HepG2 (cell line): ENCODE results near the gene SEC23IP. TPM values are rescaled to one million over a fixed set of nuclear protein-coding genes. Genes with fewer than 3 reads are reported as not detected.

Experiments
- ATF4 ChIP-seq, 2 experiments: fragments of 450-650 bp in 1 of 2; sonication (generic) in 1 of 2; formaldehyde crosslinking; IDR thresholded peaks; 2 replicates each; pipeline versions ENCODE4 v1.5.0 to v1.8.0; 2020 to 2022; ENCODE audit warnings: mild to moderate bottlenecking in 1 of 2, missing genetic modification reagents in 1 of 2
- DRAP1 ChIP-seq: IDR thresholded peaks from 2 replicates; pipeline ENCODE4 v1.6.1; 2016; ENCODE audit warnings: missing genetic modification reagents, missing compliant biosample characterization
- GMEB2 ChIP-seq: IDR thresholded peaks from 2 replicates; pipeline ENCODE4 v1.6.1; 2016; ENCODE audit warnings: missing biosample characterization, missing genetic modification reagents, low read depth
- HCFC1 ChIP-seq: fragments of 150-350 bp; IDR thresholded peaks from 2 replicates; pipeline ENCODE4 v1.6.1; 2014; ENCODE audit warnings: low read depth, low read length
- NKX3-1 ChIP-seq: sonication (generic); formaldehyde crosslinking; IDR thresholded peaks from 2 replicates; pipeline ENCODE4 v1.5.0; 2020; ENCODE audit warnings: missing genetic modification reagents
- PCBP2 ChIP-seq: fragments of 200-400 bp; formaldehyde crosslinking; optimal IDR thresholded peaks from 2 replicates; pipeline ENCODE3; 2018; ENCODE audit warnings: low read length, low read depth; ENCODE audit not compliant: poor library complexity, severe bottlenecking
- SOX6 ChIP-seq, 2 experiments: fragments of 450-650 bp in 1 of 2; sonication (generic) in 1 of 2; formaldehyde crosslinking in 1 of 2; IDR thresholded peaks; 2 replicates each; pipeline versions ENCODE4 v1.4.0 to v1.6.1; 2017 to 2020; ENCODE audit warnings: antibody characterized with exemption in 1 of 2, mild to moderate bottlenecking in 1 of 2, missing genetic modification reagents in 1 of 2
- ZNF10 ChIP-seq: sonication (generic); formaldehyde crosslinking; IDR thresholded peaks from 2 replicates; pipeline ENCODE4 v1.4.0; 2020; ENCODE audit warnings: mild to moderate bottlenecking, low read depth, missing genetic modification reagents, borderline replicate concordance
- ZNF12 ChIP-seq: sonication (generic); formaldehyde crosslinking; IDR thresholded peaks from 2 replicates; pipeline ENCODE4 v1.5.0; 2020; ENCODE audit warnings: missing genetic modification reagents
- ZNF512B ChIP-seq: sonication (generic); formaldehyde crosslinking; IDR thresholded peaks from 2 replicates; pipeline ENCODE4 v1.5.1; 2020; ENCODE audit warnings: missing genetic modification reagents, mild to moderate bottlenecking, borderline replicate concordance
- ZNF577 ChIP-seq: sonication (generic); formaldehyde crosslinking; IDR thresholded peaks from 2 replicates; pipeline ENCODE4 v1.4.0; 2020; ENCODE audit warnings: mild to moderate bottlenecking, low read depth, missing genetic modification reagents, borderline replicate concordance
- ZNF607 ChIP-seq: sonication (generic); formaldehyde crosslinking; IDR thresholded peaks from 2 replicates; pipeline ENCODE4 v1.5.1; 2020; ENCODE audit warnings: missing genetic modification reagents, mild to moderate bottlenecking, borderline replicate concordance
- ZNF691 ChIP-seq: sonication (generic); formaldehyde crosslinking; IDR thresholded peaks from 2 replicates; pipeline ENCODE4 v1.4.0; 2020; ENCODE audit warnings: missing genetic modification reagents, low read depth, mild to moderate bottlenecking, borderline replicate concordance
- polyA plus RNA-seq, 8 experiments: library from polyadenylated mRNA; depleted of rRNA in 3 of 8; stranded (reverse) in 7 of 8; unstranded in 1 of 8; fragments of >200 nt; fragmentation: Illumina TruSeq in 4 of 8; extraction: Trizol in 4 of 8; gene quantifications; 2 replicates each; pipeline versions ENCODE4 v1.2.1 to v1.2.3, GENCODE V29; 2011 to 2016; ENCODE audit warnings: low read depth in 4 of 8, missing spikeins in 1 of 8, mixed read lengths in 1 of 8; ENCODE audit not compliant: insufficient read depth in 1 of 8
- total RNA-seq, 5 experiments: library from RNA; depleted of rRNA; stranded (reverse); fragments of >200 nt; fragmentation: Illumina TruSeq; extraction: Trizol; gene quantifications; 2 replicates each; pipeline ENCODE4 v1.2.3, GENCODE V29; 2016; ENCODE audit warnings: low read depth in 1 of 5
- TF ChIP-seq, protein P1 (sequence below): sonication (generic); formaldehyde crosslinking; IDR thresholded peaks from 2 replicates; pipeline ENCODE4 v1.9.0; 2021; ENCODE audit warnings: missing genetic modification reagents, borderline replicate concordance
- TF ChIP-seq, protein P2 (sequence below): sonication (generic); formaldehyde crosslinking; IDR thresholded peaks from 2 replicates; pipeline ENCODE4 v1.5.0; 2020; ENCODE audit warnings: missing genetic modification reagents

Gene SEC23IP
- total and polyA plus RNA-seq, 2 of the 13 experiments (the other 11 are each of a cell fraction or from before 2014, with no cell fraction given): 32.3 to 57.7 TPM

DNA sequence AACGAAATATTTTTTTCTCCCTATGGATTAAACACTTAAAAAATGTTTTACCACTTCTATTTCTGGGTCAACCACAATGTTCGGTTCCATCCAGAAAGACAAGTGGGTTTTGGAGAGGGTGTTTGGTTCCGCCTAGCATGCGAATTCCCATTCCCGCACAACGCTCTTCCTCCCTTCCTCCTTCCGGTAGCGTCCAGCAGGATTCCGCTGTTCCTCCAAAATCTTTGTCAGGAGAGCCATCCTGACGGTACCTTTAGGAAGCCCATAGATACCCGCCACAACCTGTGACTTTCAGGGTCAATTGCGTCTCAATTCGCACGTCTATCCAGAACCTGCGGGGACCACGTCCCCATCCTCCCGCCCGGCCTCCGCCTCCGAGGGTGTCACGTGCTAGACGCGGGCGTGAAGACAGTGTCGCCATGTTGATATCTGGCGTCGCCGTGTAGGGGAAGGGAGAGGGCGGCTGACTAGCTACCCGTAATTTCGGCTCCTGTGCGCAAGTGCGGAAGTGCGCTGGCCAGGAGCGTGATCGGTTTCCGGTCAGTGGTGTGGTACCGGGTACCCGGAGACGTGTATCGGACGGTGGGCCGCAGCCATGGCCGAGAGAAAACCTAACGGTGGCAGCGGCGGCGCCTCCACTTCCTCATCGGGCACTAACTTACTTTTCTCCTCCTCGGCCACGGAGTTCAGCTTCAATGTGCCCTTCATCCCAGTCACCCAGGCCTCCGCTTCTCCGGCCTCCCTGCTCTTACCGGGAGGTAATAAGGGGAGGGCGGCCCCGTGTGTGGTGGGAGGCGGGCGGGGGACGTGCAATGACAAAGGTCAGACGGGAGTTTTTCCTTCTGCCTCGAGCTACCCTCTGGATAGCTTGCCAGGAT is at the start of gene SEC23IP (continued):
- TF ChIP-seq ZNF577 (no peak), DRAP1 (peak; percentile 80), ZNF512B (CRISPR knock-in tag) (peak; percentile 94; the same call in 1 of the 2 replicates), SOX6 (IDR thresholded peaks at IDR 0.05) (no peak), SOX6 (CRISPR knock-in tag; IDR thresholded peaks at IDR 0.05) (peak; percentile 81), ATF4 (CRISPR knock-in tag; IDR thresholded peaks at IDR 0.05) (peak in 1 of 2 experiments; percentile 36; a peak in 1 of 4 replicates), NKX3-1 (CRISPR knock-in tag) (0 out of 2 replicates have a peak, but pooled peaks have one; percentile 51), ZNF12 (CRISPR knock-in tag) (peak; percentile 49), PCBP2 (no peak), ZNF691 (CRISPR knock-in tag) (peak; percentile 82; the same call in 1 of the 2 replicates), GMEB2 (CRISPR knock-in tag) (peak; percentile 83), ZNF607 (CRISPR knock-in tag) (peak; percentile 95; the same call in 1 of the 2 replicates), HCFC1 (peak; percentile 75), ZNF10 (no peak)
- TF ChIP-seq, protein P1, sequence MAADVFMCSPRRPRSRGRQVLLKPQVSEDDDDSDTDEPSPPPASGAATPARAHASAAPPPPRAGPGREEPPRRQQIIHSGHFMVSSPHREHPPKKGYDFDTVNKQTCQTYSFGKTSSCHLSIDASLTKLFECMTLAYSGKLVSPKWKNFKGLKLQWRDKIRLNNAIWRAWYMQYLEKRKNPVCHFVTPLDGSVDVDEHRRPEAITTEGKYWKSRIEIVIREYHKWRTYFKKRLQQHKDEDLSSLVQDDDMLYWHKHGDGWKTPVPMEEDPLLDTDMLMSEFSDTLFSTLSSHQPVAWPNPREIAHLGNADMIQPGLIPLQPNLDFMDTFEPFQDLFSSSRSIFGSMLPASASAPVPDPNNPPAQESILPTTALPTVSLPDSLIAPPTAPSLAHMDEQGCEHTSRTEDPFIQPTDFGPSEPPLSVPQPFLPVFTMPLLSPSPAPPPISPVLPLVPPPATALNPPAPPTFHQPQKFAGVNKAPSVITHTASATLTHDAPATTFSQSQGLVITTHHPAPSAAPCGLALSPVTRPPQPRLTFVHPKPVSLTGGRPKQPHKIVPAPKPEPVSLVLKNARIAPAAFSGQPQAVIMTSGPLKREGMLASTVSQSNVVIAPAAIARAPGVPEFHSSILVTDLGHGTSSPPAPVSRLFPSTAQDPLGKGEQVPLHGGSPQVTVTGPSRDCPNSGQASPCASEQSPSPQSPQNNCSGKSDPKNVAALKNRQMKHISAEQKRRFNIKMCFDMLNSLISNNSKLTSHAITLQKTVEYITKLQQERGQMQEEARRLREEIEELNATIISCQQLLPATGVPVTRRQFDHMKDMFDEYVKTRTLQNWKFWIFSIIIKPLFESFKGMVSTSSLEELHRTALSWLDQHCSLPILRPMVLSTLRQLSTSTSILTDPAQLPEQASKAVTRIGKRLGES (CRISPR knock-in tag): peak; percentile 62; the same call in 1 of the 2 replicates
- TF ChIP-seq, protein P2, sequence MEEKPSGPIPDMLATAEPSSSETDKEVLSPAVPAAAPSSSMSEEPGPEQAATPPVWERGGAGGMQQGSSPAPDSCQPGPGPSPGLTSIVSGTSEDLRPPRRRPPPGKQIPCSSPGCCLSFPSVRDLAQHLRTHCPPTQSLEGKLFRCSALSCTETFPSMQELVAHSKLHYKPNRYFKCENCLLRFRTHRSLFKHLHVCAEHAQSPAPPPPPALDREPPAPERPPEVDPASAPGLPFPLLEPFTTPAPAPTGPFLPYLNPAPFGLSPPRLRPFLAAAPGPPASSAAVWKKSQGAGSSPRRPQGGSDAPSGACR: peak; percentile 95; the same call in 1 of the 2 replicates
